ENCODE data around the gene NELFB. TPM values are rescaled to one million over a fixed set of nuclear protein-coding genes. Genes with fewer than 3 reads are reported as not detected.
A peak's percentile ranks its signal among the peaks of the same experiment; 100 is the strongest.

NELFB gene
- total and polyA plus RNA-seq, 4 donors, result 4.7 to 24.6 (median 18.1) TPM

- Histone ChIP-seq H3K36me3 (ENCODE audit: control insufficient read depth in 4 of 4, insufficient read depth in 3 of 4, low read depth in 1 of 4, low read length in 3 of 4) (no peaks in the 10 kb centered on the region), H3K9ac (ENCODE audit: low read depth in 1 of 2, low read length in 2 of 2) (no peak overlapping the region), H3K27me3 (ENCODE audit: control insufficient read depth in 4 of 4, insufficient read depth in 4 of 4, low read length in 3 of 4) (no peaks in the 10 kb centered on the region), H3K4me1 (ENCODE audit: control insufficient read depth in 4 of 4, insufficient read depth in 4 of 4, low read length in 3 of 4) (peaks cover 4 to 37% (median 20%) of the 10 kb centered on the region in 4 donors), H3K9me3 (ENCODE audit: control insufficient read depth in 4 of 4, low read length in 3 of 4) (no peaks in the 10 kb centered on the region), H3K27ac (ENCODE audit: low read depth in 1 of 2, low read length in 2 of 2) (peak overlapping the region; percentile 30 to 73), H3K4me3 (ENCODE audit: low read depth in 1 of 3, low read length in 3 of 3) (no peak overlapping the region)
- no peak for DNase-seq (ENCODE audit: low spot score)
- TF ChIP-seq RAD21 (IDR thresholded peaks at IDR 0.05), result no peak
- no peak for TF ChIP-seq NR2F2 (IDR thresholded peaks at IDR 0.05)
- no peak for TF ChIP-seq SP1 (IDR thresholded peaks at IDR 0.05)
- TF ChIP-seq REST (IDR thresholded peaks at IDR 0.05), result no peak
- no peak for TF ChIP-seq HNF4G (IDR thresholded peaks at IDR 0.05)
- TF ChIP-seq FOXA1 (IDR thresholded peaks at IDR 0.05), result no peak
- TF ChIP-seq TAF1 (conservative IDR thresholded peaks at IDR 0.05), result no peak
- TF ChIP-seq RXRA (IDR thresholded peaks at IDR 0.05), result no peak
- no peak for TF ChIP-seq MAX (IDR thresholded peaks at IDR 0.05)
- no peak for TF ChIP-seq EGR1 (IDR thresholded peaks at IDR 0.05; ENCODE audit: low read depth in 2 of 2)
- no peak for TF ChIP-seq GABPA (IDR thresholded peaks at IDR 0.05 in 1 of 2, conservative IDR thresholded peaks at IDR 0.05 in 1 of 2)
- no peak for TF ChIP-seq HNF4A (conservative IDR thresholded peaks at IDR 0.05)
- 24% methylated on average over 8 of the region's 8 CpGs for WGBS
Measured at GRCh38 chr9:137305798-137306065, 50.6 kb downstream of the NELFB start.

GRCh38 chr9:137306066-137306849 is 51.1 kb downstream of the NELFB start:
- Histone ChIP-seq H3K36me3 (ENCODE audit: control insufficient read depth in 4 of 4, insufficient read depth in 3 of 4, low read depth in 1 of 4, low read length in 3 of 4) (no peaks in the 10 kb centered on the region), H3K27ac (ENCODE audit: low read depth in 1 of 2, low read length in 2 of 2) (peak overlapping the region; percentile 30 to 73), H3K4me1 (ENCODE audit: control insufficient read depth in 4 of 4, insufficient read depth in 4 of 4, low read length in 3 of 4) (peaks cover 2 to 31% (median 16%) of the 10 kb centered on the region in 4 donors), H3K27me3 (ENCODE audit: control insufficient read depth in 4 of 4, insufficient read depth in 4 of 4, low read length in 3 of 4) (no peaks in the 10 kb centered on the region), H3K9me3 (ENCODE audit: control insufficient read depth in 4 of 4, low read length in 3 of 4) (no peaks in the 10 kb centered on the region), H3K9ac (ENCODE audit: low read depth in 1 of 2, low read length in 2 of 2) (no peak overlapping the region), H3K4me3 (ENCODE audit: low read depth in 1 of 3, low read length in 3 of 3) (no peak overlapping the region)
- WGBS, result 37% methylated on average over 30 of the region's 30 CpGs
- TF ChIP-seq RXRA (IDR thresholded peaks at IDR 0.05) (no peak), NR2F2 (IDR thresholded peaks at IDR 0.05) (peak; percentile 12)
- DNase-seq (ENCODE audit: low spot score), result peak; percentile 33

GRCh38 chr9:137306850-137307254 is 51.7 kb downstream of the NELFB start:
- no peak overlapping the region for H3K27ac ChIP-seq (ENCODE audit: low read depth in 1 of 2, low read length in 2 of 2)
- H3K4me3 ChIP-seq (ENCODE audit: low read depth in 1 of 3, low read length in 3 of 3), result no peak overlapping the region
- H3K36me3 ChIP-seq (ENCODE audit: control insufficient read depth in 4 of 4, insufficient read depth in 3 of 4, low read depth in 1 of 4, low read length in 3 of 4), result no peaks in the 10 kb centered on the region
- peak; percentile 29 for DNase-seq (ENCODE audit: low spot score)
- H3K27me3 ChIP-seq (ENCODE audit: control insufficient read depth in 4 of 4, insufficient read depth in 4 of 4, low read length in 3 of 4), result no peaks in the 10 kb centered on the region
- 40% methylated on average over 23 of the region's 23 CpGs for WGBS
- no peak overlapping the region for H3K9ac ChIP-seq (ENCODE audit: low read depth in 1 of 2, low read length in 2 of 2)
- no peaks in the 10 kb centered on the region for H3K9me3 ChIP-seq (ENCODE audit: control insufficient read depth in 4 of 4, low read length in 3 of 4)
- H3K4me1 ChIP-seq (ENCODE audit: control insufficient read depth in 4 of 4, insufficient read depth in 4 of 4, low read length in 3 of 4), result peaks cover 2 to 26% (median 11%) of the 10 kb centered on the region in 4 donors
- TF ChIP-seq GABPA (IDR thresholded peaks at IDR 0.05 in 1 of 2, conservative IDR thresholded peaks at IDR 0.05 in 1 of 2), result no peak
